HepG2 (cell line): ENCODE measurements around the gene MSANTD1. TPM values are rescaled to one million over a fixed set of nuclear protein-coding genes. Genes with fewer than 3 reads are reported as not detected.

ENCODE experiments used
- ATAC-seq: fragments of 200-7000 bp; cut with Tn5 transposase; 3 replicates; pipeline ENCODE4 v1.9.1; 2020; ENCODE audit warnings: mild to moderate bottlenecking, moderate library complexity
- BruUV-seq: library from RNA; stranded (reverse); fragments of 400-500 nt; replicated peaks from 2 replicates; lab custom pipeline; 2021; lab: Mats Ljungman, UMichigan
- CTCF ChIA-PET: fragments of 300-600 bp; formaldehyde crosslinking; extraction: SDS; loops from one replicate; lab custom pipeline; 2021; ENCODE audit warnings: low total read pairs, inconsistent platforms, low intra/inter-chr PET ratio; lab: Yijun Ruan, JAX
- POLR2A ChIA-PET: fragments of 350-600 bp; sonication (Branson Sonifier 250); formaldehyde crosslinking; loops from one replicate; lab custom pipeline; 2020; ENCODE audit warnings: antibody characterized with exemption, inconsistent platforms; lab: Yijun Ruan, JAX
- DNase-seq: peaks from one replicate; pipeline ENCODE4 v3.0.0-alpha.2; 2015; ENCODE audit warnings: low spot score
- FAIRE-seq: peaks from 3 replicates; lab custom pipeline; 2011; peaks lifted over from hg19 to GRCh38; lab: Jason Lieb, UNC
- H2AFZ ChIP-seq: one replicate; pipeline ENCODE4 v1.6.1; 2011; ENCODE audit warnings: low read length, inconsistent platforms
- H3K27ac ChIP-seq: fragments of 300-600 bp; 3 replicates; pipeline ENCODE4 v1.8.0; 2011; ENCODE audit warnings: mixed run types, mild to moderate bottlenecking, mixed read lengths, low read length, inconsistent platforms; ENCODE audit not compliant: insufficient read depth; ENCODE audit errors: extremely low read length
- H3K27me3 ChIP-seq, 2 experiments: fragments of 200-600 bp in 1 of 2; 2 replicates in 1 of 2; 3 replicates in 1 of 2; pipeline versions ENCODE4 v1.6.0 to v1.8.0; 2011; ENCODE audit warnings: low read length in 2 of 2, mild to moderate bottlenecking in 2 of 2, moderate library complexity in 2 of 2, inconsistent platforms in 1 of 2; ENCODE audit not compliant: insufficient read depth in 2 of 2, control insufficient read depth in 1 of 2
- H3K36me3 ChIP-seq, 2 experiments: fragments of 200-600 bp in 1 of 2; replicated peaks in 1 of 2; 2 replicates in 1 of 2; 3 replicates in 1 of 2; pipeline versions ENCODE4 v1.5.1 to v1.8.0; 2011; ENCODE audit warnings: low read length in 2 of 2, inconsistent platforms in 1 of 2; ENCODE audit not compliant: insufficient read depth in 2 of 2, control insufficient read depth in 1 of 2
- H3K4me1 ChIP-seq: 2 replicates; pipeline ENCODE4 v1.5.1; 2012; ENCODE audit warnings: low read length, inconsistent platforms; ENCODE audit not compliant: insufficient read depth
- H3K4me2 ChIP-seq: 2 replicates; pipeline ENCODE4 v1.6.0; 2011; ENCODE audit warnings: low read depth, low read length, inconsistent platforms
- H3K4me3 ChIP-seq, 3 experiments: fragments of 200-600 bp in 1 of 3; sonication (generic), shearing (Covaris generic) in 1 of 3; replicated peaks in 1 of 3; 2 replicates each; pipeline ENCODE4 v1.5.1; 2011 to 2016; ENCODE audit warnings: low read length in 3 of 3, inconsistent platforms in 2 of 3, low read depth in 2 of 3, mild to moderate bottlenecking in 2 of 3, control low read depth in 1 of 3, mixed read lengths in 1 of 3; ENCODE audit not compliant: insufficient read depth in 1 of 3
- H3K79me2 ChIP-seq: one replicate; pipeline ENCODE4 v1.6.1; 2011; ENCODE audit warnings: low read length, inconsistent platforms; ENCODE audit not compliant: insufficient read depth
- H3K9ac ChIP-seq: 2 replicates; pipeline ENCODE4 v1.6.0; 2011; ENCODE audit warnings: mild to moderate bottlenecking, low read depth, low read length, inconsistent platforms; ENCODE audit not compliant: insufficient read depth
- H3K9me3 ChIP-seq: 2 replicates; pipeline ENCODE4 v1.5.1; 2012; ENCODE audit warnings: mild to moderate bottlenecking, low read length
- H4K20me1 ChIP-seq: 2 replicates; pipeline ENCODE4 v1.6.0; 2011; ENCODE audit warnings: inconsistent platforms, mild to moderate bottlenecking, low read length, moderate library complexity; ENCODE audit not compliant: insufficient read depth
- CENPT ChIP-seq: sonication (generic); formaldehyde crosslinking; IDR thresholded peaks from 2 replicates; pipeline ENCODE4 v1.8.0; 2022; ENCODE audit warnings: low read depth, mild to moderate bottlenecking, moderate library complexity, missing genetic modification reagents
- FIP1L1 ChIP-seq: fragments of 200-400 bp; formaldehyde crosslinking; IDR thresholded peaks from 2 replicates; pipeline ENCODE4 v1.6.1; 2018; ENCODE audit warnings: low read depth, mild to moderate bottlenecking, low read length, moderate library complexity, borderline replicate concordance; ENCODE audit not compliant: insufficient read depth
- HDAC2 ChIP-seq: sonication (generic); formaldehyde crosslinking; IDR thresholded peaks from 2 replicates; pipeline ENCODE4 v1.4.0; 2020; ENCODE audit warnings: missing genetic modification reagents
- KDM4B ChIP-seq: sonication (generic); formaldehyde crosslinking; IDR thresholded peaks from 2 replicates; pipeline ENCODE4 v1.4.0; 2020; ENCODE audit warnings: missing genetic modification reagents
- PCBP2 ChIP-seq: fragments of 200-400 bp; formaldehyde crosslinking; optimal IDR thresholded peaks from 2 replicates; pipeline ENCODE3; 2018; ENCODE audit warnings: low read length, low read depth; ENCODE audit not compliant: poor library complexity, severe bottlenecking
- RFXANK ChIP-seq: IDR thresholded peaks from 2 replicates; pipeline ENCODE4 v1.6.1; 2016
- SCMH1 ChIP-seq: sonication (generic); formaldehyde crosslinking; IDR thresholded peaks from 2 replicates; pipeline ENCODE4 v1.9.0; 2021; ENCODE audit warnings: missing genetic modification reagents, mild to moderate bottlenecking, borderline replicate concordance
- SNAI1 ChIP-seq: sonication (generic); formaldehyde crosslinking; IDR thresholded peaks from 2 replicates; pipeline ENCODE4 v1.5.0; 2020; ENCODE audit warnings: mild to moderate bottlenecking, missing genetic modification reagents, borderline replicate concordance
- ZBTB20 ChIP-seq: sonication (generic); formaldehyde crosslinking; IDR thresholded peaks from 2 replicates; pipeline ENCODE4 v1.8.1; 2023; ENCODE audit warnings: missing genetic modification reagents, low read depth, mild to moderate bottlenecking, borderline replicate concordance
- ZNF451 ChIP-seq: sonication (generic); formaldehyde crosslinking; IDR thresholded peaks from 2 replicates; pipeline ENCODE4 v1.5.0; 2020; ENCODE audit warnings: mild to moderate bottlenecking, missing genetic modification reagents
- ZNF510 ChIP-seq: sonication (generic); formaldehyde crosslinking; IDR thresholded peaks from 2 replicates; pipeline ENCODE4 v1.4.0; 2020; ENCODE audit warnings: low read depth, mild to moderate bottlenecking, missing genetic modification reagents
- ZNF713 ChIP-seq: sonication (generic); formaldehyde crosslinking; IDR thresholded peaks from 2 replicates; pipeline ENCODE4 v1.4.0; 2020; ENCODE audit warnings: mild to moderate bottlenecking, missing genetic modification reagents
- WGBS: methylation state at CpG from one replicate; pipeline ENCODE4 v1.1.6; 2017; ENCODE audit warnings: low lambda C conversion rate; 5-methylcytosine and 5-hydroxymethylcytosine counted together
- in situ Hi-C: cut with HindIII; loops from 2 replicates; pipeline ENCODE4 v1.10.0; 2017; ENCODE audit warnings: low pct_unique_long_range_greater_than_20kb; ENCODE audit not compliant: extremely low pct_ligation_motif_present
- intact Hi-C: fragments of 100-400 bp; cut with micrococcal nuclease; formaldehyde crosslinking; loops from one replicate; pipeline ENCODE4 v1.10.0; 2022; ENCODE audit not compliant: unreplicated experiment
- polyA plus RNA-seq, 8 experiments: library from polyadenylated mRNA; depleted of rRNA in 3 of 8; stranded (reverse) in 7 of 8; unstranded in 1 of 8; fragments of >200 nt; fragmentation: Illumina TruSeq in 4 of 8; extraction: Trizol in 4 of 8; gene quantifications; 2 replicates each; pipeline versions ENCODE4 v1.2.1 to v1.2.3, GENCODE V29; 2011 to 2016; ENCODE audit warnings: low read depth in 4 of 8, missing spikeins in 1 of 8, mixed read lengths in 1 of 8; ENCODE audit not compliant: insufficient read depth in 1 of 8
- total RNA-seq, 5 experiments: library from RNA; depleted of rRNA; stranded (reverse); fragments of >200 nt; fragmentation: Illumina TruSeq; extraction: Trizol; gene quantifications; 2 replicates each; pipeline ENCODE4 v1.2.3, GENCODE V29; 2016; ENCODE audit warnings: low read depth in 1 of 5
- TF ChIP-seq, protein P1 (sequence below): sonication (generic); formaldehyde crosslinking; IDR thresholded peaks from 2 replicates; pipeline ENCODE4 v1.4.0; 2020; ENCODE audit warnings: missing genetic modification reagents

MSANTD1 gene
- total and polyA plus RNA-seq, 2 of the 13 experiments (the other 11 are each of a cell fraction or from before 2014, with no cell fraction given): 0.22 to 0.40 TPM

- no TSS peak for BruUV-seq
- CTCF ChIA-PET: no interaction called here
Measured at GRCh38 chr4:3257103-3257555, 8.2 kb downstream of the MSANTD1 start.

GRCh38 chr4:3257556-3258482 lies 8.9 kb downstream of the MSANTD1 start:
- no peak for ATAC-seq
- Histone ChIP-seq H3K4me1 (no peaks in the 10 kb centered on the region), H3K9ac (no peak overlapping the region), H4K20me1 (no peaks in the 10 kb centered on the region), H3K27me3 (peaks cover 0 to 7% of the 10 kb centered on the region in 2 experiments; a peak in 3 of 5 replicates), H2AFZ (no peak overlapping the region), H3K4me3 (no peak overlapping the region), H3K36me3 (no peaks in the 10 kb centered on the region), H3K9me3 (no peaks in the 10 kb centered on the region), H3K4me2 (no peak overlapping the region), H3K27ac (no peak overlapping the region), H3K79me2 (no peaks in the 10 kb centered on the region)
- CTCF ChIA-PET: no interaction called here
- FAIRE-seq: no peak
- WGBS: 82% methylated on average over 19 of the region's 29 CpGs
- DNase-seq: no peak
- intact Hi-C loops (no loop called here), in situ Hi-C loops (no loop called here)
- POLR2A ChIA-PET: no interaction called here
- BruUV-seq: no TSS peak
- TF ChIP-seq SNAI1 (CRISPR knock-in tag) (no peak), CENPT (no peak), KDM4B (CRISPR knock-in tag) (no peak), RFXANK (no peak), HDAC2 (CRISPR knock-in tag) (no peak), FIP1L1 (no peak), ZNF451 (no peak), ZNF510 (CRISPR knock-in tag) (no peak), PCBP2 (no peak), SCMH1 (CRISPR knock-in tag) (no peak), ZNF713 (CRISPR knock-in tag) (no peak), ZBTB20 (CRISPR knock-in tag) (no peak)
- TF ChIP-seq, protein P1, sequence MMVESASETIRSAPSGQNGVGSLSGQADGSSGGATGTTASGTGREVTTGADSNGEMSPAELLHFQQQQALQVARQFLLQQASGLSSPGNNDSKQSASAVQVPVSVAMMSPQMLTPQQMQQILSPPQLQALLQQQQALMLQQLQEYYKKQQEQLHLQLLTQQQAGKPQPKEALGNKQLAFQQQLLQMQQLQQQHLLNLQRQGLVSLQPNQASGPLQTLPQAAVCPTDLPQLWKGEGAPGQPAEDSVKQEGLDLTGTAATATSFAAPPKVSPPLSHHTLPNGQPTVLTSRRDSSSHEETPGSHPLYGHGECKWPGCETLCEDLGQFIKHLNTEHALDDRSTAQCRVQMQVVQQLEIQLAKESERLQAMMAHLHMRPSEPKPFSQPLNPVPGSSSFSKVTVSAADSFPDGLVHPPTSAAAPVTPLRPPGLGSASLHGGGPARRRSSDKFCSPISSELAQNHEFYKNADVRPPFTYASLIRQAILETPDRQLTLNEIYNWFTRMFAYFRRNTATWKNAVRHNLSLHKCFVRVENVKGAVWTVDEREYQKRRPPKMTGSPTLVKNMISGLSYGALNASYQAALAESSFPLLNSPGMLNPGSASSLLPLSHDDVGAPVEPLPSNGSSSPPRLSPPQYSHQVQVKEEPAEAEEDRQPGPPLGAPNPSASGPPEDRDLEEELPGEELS (CRISPR knock-in tag): no peak

More at GRCh38 chr4:3257103-3257555, 8.2 kb downstream of the MSANTD1 start:
- H3K4me1 ChIP-seq: peaks cover 1% of the 10 kb centered on the region
- H3K36me3 ChIP-seq: no peaks in the 10 kb centered on the region
- no peaks in the 10 kb centered on the region for H3K79me2 ChIP-seq
- no peak overlapping the region for H3K4me2 ChIP-seq
- POLR2A ChIA-PET: no interaction called here
- H4K20me1 ChIP-seq: no peaks in the 10 kb centered on the region
- H3K9ac ChIP-seq: no peak overlapping the region
- peaks cover 0 to 1% of the 10 kb centered on the region in 2 experiments; a peak in 2 of 5 replicates for H3K27me3 ChIP-seq
- H3K9me3 ChIP-seq: no peaks in the 10 kb centered on the region
- peak; percentile 26 for ATAC-seq
- FAIRE-seq: no peak
- intact Hi-C loops: no loop called here
- WGBS: 72% methylated on average over 5 of the region's 9 CpGs
- H3K27ac ChIP-seq: no peak overlapping the region
- no peak overlapping the region for H3K4me3 ChIP-seq
- no peak for DNase-seq
- H2AFZ ChIP-seq: no peak overlapping the region
- TF ChIP-seq SNAI1 (CRISPR knock-in tag): no peak
- in situ Hi-C loops: no loop called here
